DND-41 (cell line): ENCODE measurements around the gene MICAL2.

Source experiments
- ATAC-seq: fragments of 200-7000 bp; cut with Tn5 transposase; 3 replicates; pipeline ENCODE4 v1.9.1; 2021; ENCODE audit warnings: low read depth; ENCODE audit not compliant: insufficient read depth
- DNase-seq: peaks from one replicate; pipeline ENCODE4 v3.0.0-alpha.2; 2020
- H2AFZ ChIP-seq: 2 replicates; pipeline ENCODE4 v1.6.0; 2012; ENCODE audit warnings: low read depth, low read length
- H3K27ac ChIP-seq: 2 replicates; pipeline ENCODE4 v1.5.1; 2012; ENCODE audit warnings: low read length, inconsistent platforms
- H3K27me3 ChIP-seq: fragments of 200-600 bp; sonication (generic); 2 replicates; pipeline ENCODE4 v1.6.0; 2012; ENCODE audit warnings: low read length, mild to moderate bottlenecking, inconsistent platforms; ENCODE audit not compliant: insufficient read depth, poor library complexity
- H3K36me3 ChIP-seq: 2 replicates; pipeline ENCODE4 v1.5.1; 2012; ENCODE audit warnings: low read length, inconsistent platforms; ENCODE audit not compliant: insufficient read depth
- H3K4me1 ChIP-seq: 2 replicates; pipeline ENCODE4 v1.5.1; 2012; ENCODE audit warnings: mild to moderate bottlenecking, low read length; ENCODE audit not compliant: insufficient read depth
- H3K4me2 ChIP-seq: 2 replicates; pipeline ENCODE4 v1.6.0; 2012; ENCODE audit warnings: mild to moderate bottlenecking, moderate library complexity, low read length, inconsistent platforms; ENCODE audit not compliant: insufficient read depth
- H3K4me3 ChIP-seq, 2 experiments: fragments of 200-600 bp in 1 of 2; shearing (Covaris generic) in 1 of 2; 2 replicates each; pipeline ENCODE4 v1.5.1; 2012 to 2016; ENCODE audit warnings: inconsistent platforms in 2 of 2, low read length in 2 of 2, mild to moderate bottlenecking in 2 of 2, low read depth in 1 of 2, moderate library complexity in 1 of 2
- H3K79me2 ChIP-seq: 2 replicates; pipeline ENCODE4 v1.6.0; 2012; ENCODE audit warnings: low read length, inconsistent platforms; ENCODE audit not compliant: insufficient read depth
- H3K9ac ChIP-seq: 2 replicates; pipeline ENCODE4 v1.6.0; 2012; ENCODE audit warnings: low read depth, mild to moderate bottlenecking, inconsistent platforms, low read length, moderate library complexity
- H3K9me3 ChIP-seq: 2 replicates; pipeline ENCODE4 v1.5.1; 2012; ENCODE audit warnings: low read length, moderate library complexity, mild to moderate bottlenecking, inconsistent platforms; ENCODE audit not compliant: insufficient read depth, severe bottlenecking
- H4K20me1 ChIP-seq: 2 replicates; pipeline ENCODE4 v1.6.0; 2012; ENCODE audit warnings: low read length; ENCODE audit not compliant: insufficient read depth
- EZH2 ChIP-seq: IDR thresholded peaks from 3 replicates; pipeline ENCODE4 v1.6.1; 2012; ENCODE audit warnings: borderline replicate concordance, low read depth, mild to moderate bottlenecking, moderate library complexity, low read length, inconsistent platforms; ENCODE audit not compliant: severe bottlenecking
- TF ChIP-seq, protein P1 (sequence below): IDR thresholded peaks from 2 replicates; pipeline ENCODE4 v1.5.1; 2012; ENCODE audit warnings: borderline replicate concordance, low read length, moderate library complexity, mild to moderate bottlenecking; ENCODE audit not compliant: poor library complexity, severe bottlenecking; ENCODE audit errors: extremely low read depth

Gene MICAL2

GRCh38 chr11:12105471-12105870 lies 4.9 kb upstream of the MICAL2 start:
- no peak overlapping the region for H2AFZ ChIP-seq
- H3K79me2 ChIP-seq: no peaks in the 10 kb centered on the region
- DNase-seq: no peak
- H3K4me3 ChIP-seq: no peak overlapping the region
- no peak overlapping the region for H3K27ac ChIP-seq
- no peaks in the 10 kb centered on the region for H3K9me3 ChIP-seq
- no peak for ATAC-seq
- H3K4me2 ChIP-seq: no peak overlapping the region
- H4K20me1 ChIP-seq: no peaks in the 10 kb centered on the region
- no peaks in the 10 kb centered on the region for H3K36me3 ChIP-seq
- peaks cover 6% of the 10 kb centered on the region for H3K27me3 ChIP-seq
- peaks cover 21% of the 10 kb centered on the region for H3K4me1 ChIP-seq
- no peak overlapping the region for H3K9ac ChIP-seq
- TF ChIP-seq, protein P1, sequence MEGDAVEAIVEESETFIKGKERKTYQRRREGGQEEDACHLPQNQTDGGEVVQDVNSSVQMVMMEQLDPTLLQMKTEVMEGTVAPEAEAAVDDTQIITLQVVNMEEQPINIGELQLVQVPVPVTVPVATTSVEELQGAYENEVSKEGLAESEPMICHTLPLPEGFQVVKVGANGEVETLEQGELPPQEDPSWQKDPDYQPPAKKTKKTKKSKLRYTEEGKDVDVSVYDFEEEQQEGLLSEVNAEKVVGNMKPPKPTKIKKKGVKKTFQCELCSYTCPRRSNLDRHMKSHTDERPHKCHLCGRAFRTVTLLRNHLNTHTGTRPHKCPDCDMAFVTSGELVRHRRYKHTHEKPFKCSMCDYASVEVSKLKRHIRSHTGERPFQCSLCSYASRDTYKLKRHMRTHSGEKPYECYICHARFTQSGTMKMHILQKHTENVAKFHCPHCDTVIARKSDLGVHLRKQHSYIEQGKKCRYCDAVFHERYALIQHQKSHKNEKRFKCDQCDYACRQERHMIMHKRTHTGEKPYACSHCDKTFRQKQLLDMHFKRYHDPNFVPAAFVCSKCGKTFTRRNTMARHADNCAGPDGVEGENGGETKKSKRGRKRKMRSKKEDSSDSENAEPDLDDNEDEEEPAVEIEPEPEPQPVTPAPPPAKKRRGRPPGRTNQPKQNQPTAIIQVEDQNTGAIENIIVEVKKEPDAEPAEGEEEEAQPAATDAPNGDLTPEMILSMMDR: no peak
- TF ChIP-seq EZH2: no peak

DNA sequence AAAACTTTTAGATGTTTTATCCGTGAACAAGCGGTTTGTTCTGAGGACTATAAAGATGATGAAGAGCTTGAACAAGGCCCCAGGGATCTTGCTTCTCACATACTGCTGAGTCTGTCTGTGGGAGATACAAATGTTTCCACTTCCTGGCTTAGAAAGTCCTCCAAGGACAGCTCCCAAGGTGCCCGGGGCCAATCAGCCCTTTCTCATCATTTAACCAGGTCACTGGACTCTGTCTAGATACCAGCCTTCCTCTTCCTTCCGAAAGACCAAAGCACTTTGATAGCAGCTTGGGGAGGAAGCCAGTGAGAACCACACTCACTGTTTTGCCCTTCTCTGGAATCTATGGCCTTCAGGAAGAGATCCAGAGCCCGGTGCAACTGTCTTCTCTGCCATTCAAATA lies 4.3 kb upstream of the MICAL2 start:
- Histone ChIP-seq H3K4me3 (no peak overlapping the region), H3K9ac (no peak overlapping the region), H3K27ac (no peak overlapping the region), H3K4me1 (peaks cover 27% of the 10 kb centered on the region), H3K9me3 (no peaks in the 10 kb centered on the region), H3K27me3 (peaks cover 6% of the 10 kb centered on the region), H4K20me1 (no peaks in the 10 kb centered on the region), H3K36me3 (no peaks in the 10 kb centered on the region), H2AFZ (no peak overlapping the region), H3K79me2 (no peaks in the 10 kb centered on the region), H3K4me2 (no peak overlapping the region)
- DNase-seq (no peak), ATAC-seq (no peak)
- TF ChIP-seq, protein P1: no peak
- TF ChIP-seq EZH2: no peak

GRCh38 chr11:12106501-12106900 lies 3.9 kb upstream of the MICAL2 start:
- no peaks in the 10 kb centered on the region for H3K9me3 ChIP-seq
- H2AFZ ChIP-seq: no peak overlapping the region
- H3K9ac ChIP-seq: no peak overlapping the region
- no peak for DNase-seq
- H3K4me1 ChIP-seq: peaks cover 28% of the 10 kb centered on the region
- H3K79me2 ChIP-seq: no peaks in the 10 kb centered on the region
- TF ChIP-seq EZH2: no peak
- TF ChIP-seq, protein P1: no peak
- H3K27me3 ChIP-seq: peaks cover 3% of the 10 kb centered on the region
- no peaks in the 10 kb centered on the region for H3K36me3 ChIP-seq
- H3K4me3 ChIP-seq: no peak overlapping the region
- H3K27ac ChIP-seq: no peak overlapping the region
- no peak for ATAC-seq
- no peaks in the 10 kb centered on the region for H4K20me1 ChIP-seq
- no peak overlapping the region for H3K4me2 ChIP-seq

DNA sequence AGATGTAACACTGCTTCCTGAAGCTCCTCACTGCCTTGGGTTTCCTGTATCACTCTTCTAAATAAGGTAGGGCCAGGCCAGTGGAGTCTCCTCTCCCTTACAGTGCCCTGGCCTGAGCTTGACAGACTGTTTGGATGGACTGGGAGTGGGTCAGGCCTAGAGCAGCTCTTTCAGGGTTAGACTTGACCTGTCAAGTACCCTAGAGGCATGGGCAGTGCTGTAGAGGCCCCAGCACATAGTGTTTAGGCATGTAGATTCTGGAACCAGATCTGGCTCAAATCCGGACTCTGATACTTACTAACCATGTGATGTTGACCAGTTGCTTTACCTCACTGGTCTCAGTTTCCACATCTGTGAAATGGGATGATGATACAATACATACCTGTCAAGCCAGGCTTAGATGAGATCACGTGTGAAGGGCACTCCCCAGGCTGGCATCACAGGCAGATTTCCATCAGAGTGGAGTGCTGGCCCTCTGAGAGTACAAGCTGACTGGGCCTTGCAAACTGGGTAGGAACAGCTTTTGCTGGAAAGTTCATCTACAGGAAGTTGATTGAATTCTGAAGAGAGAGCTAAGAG lies 1.4 kb upstream of the MICAL2 start:
- no peaks in the 10 kb centered on the region for H3K27me3 ChIP-seq
- no peaks in the 10 kb centered on the region for H3K36me3 ChIP-seq
- no peak overlapping the region for H3K27ac ChIP-seq
- H3K4me1 ChIP-seq: peaks cover 21% of the 10 kb centered on the region
- DNase-seq (no peak), ATAC-seq (no peak)
- H3K9ac ChIP-seq: no peak overlapping the region
- TF ChIP-seq, protein P1: no peak
- no peak for TF ChIP-seq EZH2
- no peak overlapping the region for H3K4me2 ChIP-seq
- H2AFZ ChIP-seq: no peak overlapping the region
- H3K4me3 ChIP-seq: no peak overlapping the region
- no peaks in the 10 kb centered on the region for H3K79me2 ChIP-seq
- no peaks in the 10 kb centered on the region for H4K20me1 ChIP-seq
- no peaks in the 10 kb centered on the region for H3K9me3 ChIP-seq
